GM23338 (cell line): ENCODE measurements around the gene TNFAIP1. TPM values are rescaled to one million over a fixed set of nuclear protein-coding genes. Genes with fewer than 3 reads are reported as not detected.
A peak's percentile ranks its signal among the peaks of the same experiment; 100 is the strongest.

ENCODE experiments used
- ATAC-seq: fragments of 200-7000 bp; cut with Tn5 transposase; 3 replicates; pipeline ENCODE4 v1.9.1; 2020
- DNase-seq: peaks from one replicate; pipeline ENCODE4 v3.0.0-alpha.2; 2015; ENCODE audit warnings: low spot score
- H2AFZ ChIP-seq: fragments of 200-600 bp; sonication (generic); 2 replicates; pipeline ENCODE4 v1.8.0; 2016; ENCODE audit warnings: antibody characterized with exemption, mild to moderate bottlenecking, moderate library complexity
- H3F3A ChIP-seq: fragments of 200-600 bp; sonication (generic); replicated peaks from 2 replicates; pipeline ENCODE4 v1.8.0; 2017; ENCODE audit warnings: antibody characterized with exemption, mixed run types, low read depth
- H3K27ac ChIP-seq: fragments of 200-600 bp; sonication (generic); 2 replicates; pipeline ENCODE4 v1.6.1; 2016; ENCODE audit warnings: low read depth
- H3K27me3 ChIP-seq: fragments of 200-600 bp; sonication (generic); 2 replicates; pipeline ENCODE4 v1.8.0; 2016; ENCODE audit warnings: mild to moderate bottlenecking, mixed run types, moderate library complexity; ENCODE audit not compliant: insufficient read depth
- H3K36me3 ChIP-seq: fragments of 200-600 bp; sonication (generic); 2 replicates; pipeline ENCODE4 v1.8.0; 2016; ENCODE audit warnings: mild to moderate bottlenecking; ENCODE audit not compliant: insufficient read depth
- H3K4me1 ChIP-seq: fragments of 200-600 bp; sonication (generic); 2 replicates; pipeline ENCODE4 v1.8.0; 2016; ENCODE audit warnings: mild to moderate bottlenecking, moderate library complexity; ENCODE audit not compliant: insufficient read depth
- H3K4me2 ChIP-seq: fragments of 200-600 bp; sonication (generic); 2 replicates; pipeline ENCODE4 v1.7.1; 2017; ENCODE audit warnings: mixed run types
- H3K4me3 ChIP-seq: fragments of 200-600 bp; sonication (generic); 2 replicates; pipeline ENCODE4 v1.6.1; 2016; ENCODE audit warnings: mixed run types
- H3K79me2 ChIP-seq: fragments of 200-600 bp; sonication (generic); replicated peaks from 2 replicates; pipeline ENCODE4 v1.8.0; 2017; ENCODE audit warnings: mild to moderate bottlenecking; ENCODE audit not compliant: insufficient read depth
- H3K9me2 ChIP-seq: fragments of 200-600 bp; sonication (generic); 2 replicates; pipeline ENCODE4 v1.8.0; 2017; ENCODE audit not compliant: insufficient read depth
- H4K20me1 ChIP-seq: fragments of 200-600 bp; sonication (generic); replicated peaks from 2 replicates; pipeline ENCODE4 v1.8.0; 2017; ENCODE audit warnings: mild to moderate bottlenecking; ENCODE audit not compliant: insufficient read depth
- H3K27ac Mint-ChIP-seq: 2 replicates; pipeline ENCODE4 v1.8.0; 2020; ENCODE audit warnings: inconsistent platforms, mild to moderate bottlenecking, moderate library complexity, mixed read lengths
- H3K27me3 Mint-ChIP-seq: 3 replicates; pipeline ENCODE4 v1.8.0; 2022; ENCODE audit warnings: low read depth, mild to moderate bottlenecking, moderate library complexity, mixed read lengths, inconsistent platforms; ENCODE audit not compliant: insufficient read depth, poor library complexity
- H3K36me3 Mint-ChIP-seq: 3 replicates; pipeline ENCODE4 v1.8.0; 2021; ENCODE audit warnings: low read depth, mild to moderate bottlenecking, inconsistent platforms, moderate library complexity, mixed read lengths
- H3K4me1 Mint-ChIP-seq: 3 replicates; pipeline ENCODE4 v1.8.0; 2020; ENCODE audit warnings: mild to moderate bottlenecking, inconsistent platforms, mixed read lengths
- H3K4me3 Mint-ChIP-seq: 3 replicates; pipeline ENCODE4 v1.8.0; 2021; ENCODE audit warnings: moderate library complexity, mild to moderate bottlenecking, inconsistent platforms, mixed read lengths
- H3K9me3 Mint-ChIP-seq: 3 replicates; pipeline ENCODE4 v1.8.0; 2020; ENCODE audit warnings: moderate library complexity, mild to moderate bottlenecking, inconsistent platforms, mixed read lengths
- CREB1 ChIP-seq: fragments of 250-450 bp; sonication (Bioruptor Pico); IDR thresholded peaks from 2 replicates; pipeline ENCODE4 v1.5.0; 2020; ENCODE audit warnings: low read depth, mild to moderate bottlenecking, moderate library complexity
- EZH2 ChIP-seq: fragments of 200-600 bp; sonication (generic); IDR thresholded peaks from one replicate; pipeline ENCODE4 v1.8.0; 2017; ENCODE audit warnings: antibody characterized with exemption, mild to moderate bottlenecking, low read depth; ENCODE audit not compliant: unreplicated experiment
- JUNB ChIP-seq: IDR thresholded peaks from one replicate; pipeline ENCODE4 v1.6.1; 2016; ENCODE audit warnings: antibody characterized with exemption; ENCODE audit not compliant: unreplicated experiment
- NANOG ChIP-seq: IDR thresholded peaks from 2 replicates; pipeline ENCODE4 v1.6.1; 2016; ENCODE audit warnings: antibody characterized with exemption, borderline replicate concordance
- STAT1 ChIP-seq: IDR thresholded peaks from one replicate; pipeline ENCODE4 v1.6.1; 2016; ENCODE audit warnings: antibody characterized with exemption; ENCODE audit not compliant: unreplicated experiment
- polyA plus RNA-seq: library from polyadenylated mRNA; unstranded; fragments of >200 nt; fragmentation: Nextera tagmentation; extraction: Ambion mirVana; gene quantifications from 2 replicates; pipeline ENCODE4 v1.2.1, GENCODE V29; 2016
- total RNA-seq: library from RNA; depleted of rRNA; stranded (reverse); fragments of >200 nt; shearing (Covaris generic); gene quantifications from 2 replicates; pipeline ENCODE4 v1.2.3, GENCODE V29; 2014
- TF ChIP-seq, protein P1 (sequence below), 2 experiments: fragments of 200-600 bp in 1 of 2; sonication (generic) in 1 of 2; conservative IDR thresholded peaks; 2 replicates each; pipeline versions ENCODE4 v1.5.1 to v1.6.1; 2016 to 2017; ENCODE audit warnings: antibody characterized with exemption in 2 of 2, low read depth in 2 of 2, mild to moderate bottlenecking in 2 of 2, moderate library complexity in 1 of 2
- TF ChIP-seq, protein P2 (sequence below): fragments of 250-450 bp; sonication (Bioruptor Pico); IDR thresholded peaks from 2 replicates; pipeline ENCODE4 v1.5.0; 2020; ENCODE audit warnings: mild to moderate bottlenecking, moderate library complexity

The TNFAIP1 gene
- total and polyA plus RNA-seq, 2 experiments from 2014 or later: 6.3 to 13.1 TPM

DNA sequence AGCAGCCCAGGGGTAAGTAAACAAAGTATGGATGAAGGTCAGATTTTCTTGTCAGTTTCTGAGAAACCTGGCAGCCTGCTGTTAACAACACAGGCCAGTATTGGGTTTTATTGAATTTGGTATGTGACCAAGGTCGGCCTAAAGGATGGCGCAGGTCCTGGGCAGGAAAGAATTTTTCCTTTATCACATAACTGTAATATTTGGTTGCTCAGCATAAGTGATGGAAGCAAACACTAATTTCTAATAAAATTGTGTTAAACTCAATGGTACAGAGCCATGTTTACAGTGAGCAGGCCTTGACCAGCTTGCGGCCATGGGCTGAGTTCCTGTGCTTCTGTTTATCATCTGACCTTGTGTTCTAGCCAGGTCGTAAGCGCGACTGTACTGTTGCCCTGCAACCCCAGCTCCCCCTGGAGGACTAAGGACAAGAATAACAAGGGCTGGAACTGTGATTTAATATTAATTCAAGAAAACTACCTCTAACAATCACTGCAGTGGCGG lies 11.2 kb downstream of the TNFAIP1 start:
- Histone ChIP-seq H3K9me2 (no peaks in the 10 kb centered on the region), H4K20me1 (peaks cover 14% of the 10 kb centered on the region; the same call in 1 of the 2 replicates), H3K4me3 (no peak overlapping the region), H3K79me2 (no peaks in the 10 kb centered on the region), H3K4me2 (no peak overlapping the region), H2AFZ (no peak overlapping the region), H3K36me3 (peaks cover 18% of the 10 kb centered on the region), H3K4me1 (no peaks in the 10 kb centered on the region; the same call in 1 of the 2 replicates), H3K27ac (no peak overlapping the region; the same call in 1 of the 2 replicates), H3K27me3 (no peaks in the 10 kb centered on the region), H3F3A (no peaks in the 10 kb centered on the region)
- H3K27me3 Mint-ChIP-seq: peaks cover 9% of the 10 kb centered on the region
- DNase-seq (peak; percentile 57), ATAC-seq (peak; percentile 51)
- H3K27ac Mint-ChIP-seq: 0 out of 2 replicates have a peak overlapping the region, but pooled peaks have one; percentile 46
- peaks cover 69% of the 10 kb centered on the region for H3K36me3 Mint-ChIP-seq
- H3K9me3 Mint-ChIP-seq: no peaks in the 10 kb centered on the region
- TF ChIP-seq, protein P1, sequence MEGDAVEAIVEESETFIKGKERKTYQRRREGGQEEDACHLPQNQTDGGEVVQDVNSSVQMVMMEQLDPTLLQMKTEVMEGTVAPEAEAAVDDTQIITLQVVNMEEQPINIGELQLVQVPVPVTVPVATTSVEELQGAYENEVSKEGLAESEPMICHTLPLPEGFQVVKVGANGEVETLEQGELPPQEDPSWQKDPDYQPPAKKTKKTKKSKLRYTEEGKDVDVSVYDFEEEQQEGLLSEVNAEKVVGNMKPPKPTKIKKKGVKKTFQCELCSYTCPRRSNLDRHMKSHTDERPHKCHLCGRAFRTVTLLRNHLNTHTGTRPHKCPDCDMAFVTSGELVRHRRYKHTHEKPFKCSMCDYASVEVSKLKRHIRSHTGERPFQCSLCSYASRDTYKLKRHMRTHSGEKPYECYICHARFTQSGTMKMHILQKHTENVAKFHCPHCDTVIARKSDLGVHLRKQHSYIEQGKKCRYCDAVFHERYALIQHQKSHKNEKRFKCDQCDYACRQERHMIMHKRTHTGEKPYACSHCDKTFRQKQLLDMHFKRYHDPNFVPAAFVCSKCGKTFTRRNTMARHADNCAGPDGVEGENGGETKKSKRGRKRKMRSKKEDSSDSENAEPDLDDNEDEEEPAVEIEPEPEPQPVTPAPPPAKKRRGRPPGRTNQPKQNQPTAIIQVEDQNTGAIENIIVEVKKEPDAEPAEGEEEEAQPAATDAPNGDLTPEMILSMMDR (conservative IDR thresholded peaks at IDR 0.05; ENCODE audit: low read depth in 2 of 2): peak; percentile 43 to 56
- no peak for TF ChIP-seq JUNB
- H3K4me3 Mint-ChIP-seq: no peak overlapping the region
- peaks cover 16% of the 10 kb centered on the region for H3K4me1 Mint-ChIP-seq

DNA sequence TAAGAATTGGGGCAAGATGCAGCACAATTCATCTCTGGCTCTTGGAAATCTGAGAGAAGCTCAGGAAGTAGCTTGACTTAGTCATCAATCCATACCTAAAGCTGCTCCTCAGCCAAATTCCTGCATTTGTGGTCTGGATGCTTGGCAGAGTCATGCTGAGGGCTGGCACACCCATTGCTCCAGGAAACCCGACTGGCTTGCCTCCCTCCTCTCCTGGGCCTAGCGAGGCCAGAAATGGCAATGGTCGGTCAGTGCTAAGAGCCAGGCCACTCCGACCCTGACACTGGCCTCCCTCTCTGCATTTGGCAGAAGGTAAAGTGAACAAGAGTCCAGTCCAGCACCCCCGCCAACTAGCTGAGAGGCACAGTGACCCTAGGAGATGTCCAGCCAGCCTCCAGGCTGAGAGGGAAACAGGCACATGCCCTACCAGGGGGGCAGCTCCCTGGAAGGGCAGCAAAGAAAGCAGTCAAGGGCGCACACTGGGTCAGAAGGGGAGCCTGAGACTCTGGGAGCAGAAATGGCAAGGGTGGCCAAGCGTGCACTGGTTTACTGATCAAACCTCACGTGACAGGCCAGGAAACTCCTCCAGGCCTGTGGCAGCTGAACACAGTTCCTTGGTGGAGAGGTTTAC lies 11.8 kb downstream of the TNFAIP1 start:
- no peak for ATAC-seq
- Mint-ChIP-seq H3K9me3 (no peaks in the 10 kb centered on the region), H3K4me3 (no peak overlapping the region), H3K27ac (0 out of 2 replicates have a peak overlapping the region, but pooled peaks have one; percentile 46), H3K36me3 (peaks cover 71% of the 10 kb centered on the region), H3K27me3 (peaks cover 7% of the 10 kb centered on the region), H3K4me1 (peaks cover 16% of the 10 kb centered on the region)
- Histone ChIP-seq H3K79me2 (no peaks in the 10 kb centered on the region), H3K27ac (no peak overlapping the region; the same call in 1 of the 2 replicates), H2AFZ (no peak overlapping the region), H3K4me1 (no peaks in the 10 kb centered on the region; the same call in 1 of the 2 replicates), H3K27me3 (no peaks in the 10 kb centered on the region), H3F3A (no peaks in the 10 kb centered on the region), H3K9me2 (no peaks in the 10 kb centered on the region), H3K4me3 (no peak overlapping the region), H3K36me3 (peaks cover 20% of the 10 kb centered on the region), H4K20me1 (peaks cover 14% of the 10 kb centered on the region; the same call in 1 of the 2 replicates), H3K4me2 (no peak overlapping the region)
- DNase-seq: no peak
- TF ChIP-seq EZH2 (no peak), NANOG (no peak)

- H2AFZ ChIP-seq: no peak overlapping the region
- Mint-ChIP-seq H3K27ac (no peak overlapping the region), H3K27me3 (peaks cover 5% of the 10 kb centered on the region), H3K4me1 (peaks cover 16% of the 10 kb centered on the region), H3K4me3 (no peak overlapping the region), H3K9me3 (no peaks in the 10 kb centered on the region), H3K36me3 (peaks cover 77% of the 10 kb centered on the region)
- H3F3A ChIP-seq: no peaks in the 10 kb centered on the region; the same call in 1 of the 2 replicates
- H3K27ac ChIP-seq: no peak overlapping the region
- H3K27me3 ChIP-seq: no peaks in the 10 kb centered on the region
- no peak for DNase-seq
- H3K79me2 ChIP-seq: no peaks in the 10 kb centered on the region
- peaks cover 14% of the 10 kb centered on the region; the same call in 1 of the 2 replicates for H4K20me1 ChIP-seq
- H3K4me3 ChIP-seq: no peak overlapping the region
- H3K36me3 ChIP-seq: peaks cover 21% of the 10 kb centered on the region; the same call in 1 of the 2 replicates
- H3K4me2 ChIP-seq: no peak overlapping the region
- ATAC-seq: no peak
- no peaks in the 10 kb centered on the region for H3K9me2 ChIP-seq
- no peaks in the 10 kb centered on the region; the same call in 1 of the 2 replicates for H3K4me1 ChIP-seq
- TF ChIP-seq NANOG (no peak), CREB1 (CRISPR knock-in tag) (no peak), STAT1 (no peak), JUNB (no peak)
- TF ChIP-seq, protein P2, sequence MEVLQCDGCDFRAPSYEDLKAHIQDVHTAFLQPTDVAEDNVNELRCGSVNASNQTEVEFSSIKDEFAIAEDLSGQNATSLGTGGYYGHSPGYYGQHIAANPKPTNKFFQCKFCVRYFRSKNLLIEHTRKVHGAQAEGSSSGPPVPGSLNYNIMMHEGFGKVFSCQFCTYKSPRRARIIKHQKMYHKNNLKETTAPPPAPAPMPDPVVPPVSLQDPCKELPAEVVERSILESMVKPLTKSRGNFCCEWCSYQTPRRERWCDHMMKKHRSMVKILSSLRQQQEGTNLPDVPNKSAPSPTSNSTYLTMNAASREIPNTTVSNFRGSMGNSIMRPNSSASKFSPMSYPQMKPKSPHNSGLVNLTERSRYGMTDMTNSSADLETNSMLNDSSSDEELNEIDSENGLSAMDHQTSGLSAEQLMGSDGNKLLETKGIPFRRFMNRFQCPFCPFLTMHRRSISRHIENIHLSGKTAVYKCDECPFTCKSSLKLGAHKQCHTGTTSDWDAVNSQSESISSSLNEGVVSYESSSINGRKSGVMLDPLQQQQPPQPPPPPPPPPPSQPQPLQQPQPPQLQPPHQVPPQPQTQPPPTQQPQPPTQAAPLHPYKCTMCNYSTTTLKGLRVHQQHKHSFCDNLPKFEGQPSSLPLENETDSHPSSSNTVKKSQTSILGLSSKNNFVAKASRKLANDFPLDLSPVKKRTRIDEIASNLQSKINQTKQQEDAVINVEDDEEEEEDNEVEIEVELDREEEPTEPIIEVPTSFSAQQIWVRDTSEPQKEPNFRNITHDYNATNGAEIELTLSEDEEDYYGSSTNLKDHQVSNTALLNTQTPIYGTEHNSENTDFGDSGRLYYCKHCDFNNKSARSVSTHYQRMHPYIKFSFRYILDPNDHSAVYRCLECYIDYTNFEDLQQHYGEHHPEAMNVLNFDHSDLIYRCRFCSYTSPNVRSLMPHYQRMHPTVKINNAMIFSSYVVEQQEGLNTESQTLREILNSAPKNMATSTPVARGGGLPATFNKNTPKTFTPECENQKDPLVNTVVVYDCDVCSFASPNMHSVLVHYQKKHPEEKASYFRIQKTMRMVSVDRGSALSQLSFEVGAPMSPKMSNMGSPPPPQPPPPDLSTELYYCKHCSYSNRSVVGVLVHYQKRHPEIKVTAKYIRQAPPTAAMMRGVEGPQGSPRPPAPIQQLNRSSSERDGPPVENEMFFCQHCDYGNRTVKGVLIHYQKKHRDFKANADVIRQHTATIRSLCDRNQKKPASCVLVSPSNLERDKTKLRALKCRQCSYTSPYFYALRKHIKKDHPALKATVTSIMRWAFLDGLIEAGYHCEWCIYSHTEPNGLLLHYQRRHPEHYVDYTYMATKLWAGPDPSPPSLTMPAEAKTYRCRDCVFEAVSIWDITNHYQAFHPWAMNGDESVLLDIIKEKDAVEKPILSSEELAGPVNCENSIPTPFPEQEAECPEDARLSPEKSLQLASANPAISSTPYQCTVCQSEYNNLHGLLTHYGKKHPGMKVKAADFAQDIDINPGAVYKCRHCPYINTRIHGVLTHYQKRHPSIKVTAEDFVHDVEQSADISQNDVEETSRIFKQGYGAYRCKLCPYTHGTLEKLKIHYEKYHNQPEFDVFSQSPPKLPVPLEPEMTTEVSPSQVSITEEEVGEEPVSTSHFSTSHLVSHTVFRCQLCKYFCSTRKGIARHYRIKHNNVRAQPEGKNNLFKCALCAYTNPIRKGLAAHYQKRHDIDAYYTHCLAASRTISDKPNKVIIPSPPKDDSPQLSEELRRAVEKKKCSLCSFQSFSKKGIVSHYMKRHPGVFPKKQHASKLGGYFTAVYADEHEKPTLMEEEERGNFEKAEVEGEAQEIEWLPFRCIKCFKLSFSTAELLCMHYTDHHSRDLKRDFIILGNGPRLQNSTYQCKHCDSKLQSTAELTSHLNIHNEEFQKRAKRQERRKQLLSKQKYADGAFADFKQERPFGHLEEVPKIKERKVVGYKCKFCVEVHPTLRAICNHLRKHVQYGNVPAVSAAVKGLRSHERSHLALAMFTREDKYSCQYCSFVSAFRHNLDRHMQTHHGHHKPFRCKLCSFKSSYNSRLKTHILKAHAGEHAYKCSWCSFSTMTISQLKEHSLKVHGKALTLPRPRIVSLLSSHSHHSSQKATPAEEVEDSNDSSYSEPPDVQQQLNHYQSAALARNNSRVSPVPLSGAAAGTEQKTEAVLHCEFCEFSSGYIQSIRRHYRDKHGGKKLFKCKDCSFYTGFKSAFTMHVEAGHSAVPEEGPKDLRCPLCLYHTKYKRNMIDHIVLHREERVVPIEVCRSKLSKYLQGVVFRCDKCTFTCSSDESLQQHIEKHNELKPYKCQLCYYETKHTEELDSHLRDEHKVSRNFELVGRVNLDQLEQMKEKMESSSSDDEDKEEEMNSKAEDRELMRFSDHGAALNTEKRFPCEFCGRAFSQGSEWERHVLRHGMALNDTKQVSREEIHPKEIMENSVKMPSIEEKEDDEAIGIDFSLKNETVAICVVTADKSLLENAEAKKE: no peak
These were observed 13.4 kb downstream of the TNFAIP1 start for GRCh38 chr17:28348979-28349378.
